Stimulated activated naive CD4-positive, alpha-beta T cell (primary cell): ENCODE measurements around the gene USP17L10.
"Not testable (repeated sequence)": the region's sequence is repeated elsewhere in the genome, so short reads cannot be mapped to it uniquely, and the experiment has no call there.

Experiments
- DNase-seq, 6 experiments: peaks; one replicate each; lab custom pipeline; 2025; lab: John Stamatoyannopoulos, UW

Gene USP17L10, protein sequence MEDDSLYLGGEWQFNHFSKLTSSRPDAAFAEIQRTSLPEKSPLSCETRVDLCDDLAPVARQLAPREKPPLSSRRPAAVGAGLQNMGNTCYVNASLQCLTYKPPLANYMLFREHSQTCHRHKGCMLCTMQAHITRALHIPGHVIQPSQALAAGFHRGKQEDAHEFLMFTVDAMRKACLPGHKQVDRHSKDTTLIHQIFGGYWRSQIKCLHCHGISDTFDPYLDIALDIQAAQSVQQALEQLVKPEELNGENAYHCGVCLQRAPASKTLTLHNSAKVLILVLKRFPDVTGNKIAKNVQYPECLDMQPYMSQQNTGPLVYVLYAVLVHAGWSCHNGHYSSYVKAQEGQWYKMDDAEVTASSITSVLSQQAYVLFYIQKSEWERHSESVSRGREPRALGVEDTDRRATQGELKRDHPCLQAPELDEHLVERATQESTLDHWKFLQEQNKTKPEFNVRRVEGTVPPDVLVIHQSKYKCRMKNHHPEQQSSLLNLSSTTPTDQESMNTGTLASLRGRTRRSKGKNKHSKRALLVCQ

DNA sequence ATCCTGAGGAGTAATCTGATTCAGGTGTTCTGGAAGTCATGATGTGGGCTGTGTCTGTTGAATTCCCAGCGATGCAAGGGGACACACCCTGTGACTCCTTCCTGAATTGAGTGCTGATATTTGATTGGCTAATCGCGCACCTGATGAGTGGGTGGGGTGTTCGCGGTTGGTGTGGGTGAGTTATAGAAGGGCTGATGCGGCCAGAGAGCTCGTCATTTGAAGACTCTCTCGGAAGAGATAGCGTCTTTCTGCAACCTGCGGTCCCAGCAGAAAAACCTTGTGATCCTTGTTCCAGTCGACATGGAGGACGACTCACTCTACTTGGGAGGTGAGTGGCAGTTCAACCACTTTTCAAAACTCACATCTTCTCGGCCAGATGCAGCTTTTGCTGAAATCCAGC, at the start of gene USP17L10:
TSS of gene USP17L10 (plus strand) at position 301 of the 400 bp plus-strand sequence. CDS start at position 301, 0 bp downstream.
- not testable (repeated sequence) for DNase-seq

DNA sequence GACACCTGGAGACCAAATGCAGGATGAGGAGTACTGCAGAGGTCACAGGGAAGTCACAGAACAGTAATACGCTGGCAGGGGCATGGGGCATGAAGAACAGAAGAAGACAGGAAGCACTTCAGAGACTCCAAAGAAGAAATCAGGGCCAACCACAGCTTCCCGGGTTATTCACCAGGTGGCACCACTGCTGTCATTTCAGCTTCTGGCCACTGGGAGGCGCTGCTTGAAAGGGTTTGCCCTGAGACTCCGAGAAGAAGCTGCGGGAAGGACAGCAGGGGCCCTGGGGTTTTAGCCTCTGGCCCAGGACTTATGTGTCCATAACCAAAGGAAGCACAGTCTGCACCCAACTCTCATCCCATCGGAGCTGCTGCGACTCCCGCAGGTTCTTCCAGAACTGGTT, 44.5 kb upstream of the USP17L10 start:
- peak in 2 of 6 experiments; percentile 38 to 42 for DNase-seq

DNA sequence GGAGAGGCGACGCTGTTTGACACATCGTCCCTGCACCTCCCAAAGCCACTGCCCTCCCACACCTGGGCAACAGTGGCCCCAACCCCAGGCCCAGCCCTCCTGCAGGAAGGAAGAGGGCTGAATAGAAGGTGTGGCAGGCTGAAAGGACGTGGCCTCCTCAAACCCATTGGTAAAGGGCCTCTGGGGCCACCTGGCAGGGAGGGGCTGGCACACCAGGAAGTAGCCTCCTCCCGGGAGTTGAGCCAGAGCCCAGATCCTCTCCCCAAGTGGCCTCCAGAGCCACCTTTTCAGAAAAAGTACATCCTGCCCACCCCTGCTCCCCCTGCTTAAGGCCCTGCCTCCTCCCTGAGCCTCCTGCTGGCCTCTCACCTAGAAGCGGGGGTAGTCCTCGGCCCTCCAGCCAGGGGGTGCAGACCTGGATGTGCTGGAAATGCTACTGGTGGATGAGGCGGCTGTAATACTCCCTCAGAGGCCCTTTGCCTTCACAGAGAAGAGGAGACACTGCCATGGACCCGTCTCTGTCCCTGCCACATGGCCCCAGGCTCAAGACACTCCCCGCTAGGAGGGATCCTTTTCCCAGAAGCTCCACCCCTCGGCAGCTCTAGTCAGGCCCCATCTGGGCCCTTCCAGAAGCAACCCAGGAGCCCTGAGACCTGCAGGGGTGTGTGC, 40.5 kb upstream of the USP17L10 start, which contains the start of gene FAM90A26:
TSS of gene FAM90A26 (plus strand) at position 619 of the 669 bp plus-strand sequence. CDS start 2,764 bp downstream, outside the sequence.
- DNase-seq = not testable (repeated sequence)

GRCh38 chr4:9214701-9215100, 4.2 kb downstream of the USP17L10 start:
- not testable (repeated sequence) for DNase-seq

DNA sequence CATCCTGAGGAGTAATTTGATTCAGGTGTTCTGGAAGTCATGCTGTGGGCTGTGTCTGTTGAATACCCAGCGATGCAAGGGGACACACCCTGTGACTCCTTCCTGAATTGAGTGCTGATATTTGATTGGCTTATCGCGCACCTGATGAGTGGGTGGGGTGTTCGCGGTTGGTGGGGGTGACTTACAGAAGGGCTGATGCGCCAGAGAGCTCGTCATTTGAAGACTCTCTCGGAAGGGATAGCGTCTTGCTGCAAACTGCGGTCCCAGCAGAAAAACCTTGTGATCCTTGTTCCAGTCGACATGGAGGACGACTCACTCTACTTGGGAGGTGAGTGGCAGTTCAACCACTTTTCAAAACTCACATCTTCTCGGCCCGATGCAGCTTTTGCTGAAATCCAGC, 4.6 kb downstream of the USP17L10 start, which contains the start of gene USP17L11:
TSS of gene USP17L11 (plus strand) at position 301 of the 400 bp plus-strand sequence. CDS start at position 301, 0 bp downstream.
- not testable (repeated sequence) for DNase-seq

DNA sequence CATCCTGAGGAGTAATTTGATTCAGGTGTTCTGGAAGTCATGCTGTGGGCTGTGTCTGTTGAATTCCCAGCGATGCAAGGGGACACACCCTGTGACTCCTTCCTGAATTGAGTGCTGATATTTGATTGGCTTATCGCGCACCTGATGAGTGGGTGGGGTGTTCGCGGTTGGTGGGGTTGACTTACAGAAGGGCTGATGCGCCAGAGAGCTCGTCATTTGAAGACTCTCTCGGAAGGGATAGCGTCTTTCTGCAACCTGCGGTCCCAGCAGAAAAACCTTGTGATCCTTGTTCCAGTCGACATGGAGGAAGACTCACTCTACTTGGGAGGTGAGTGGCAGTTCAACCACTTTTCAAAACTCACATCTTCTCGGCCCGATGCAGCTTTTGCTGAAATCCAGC, 9.4 kb downstream of the USP17L10 start, which contains the start of gene USP17L12:
TSS of gene USP17L12 (plus strand) at position 301 of the 400 bp plus-strand sequence. CDS start at position 301, 0 bp downstream.
- DNase-seq = not testable (repeated sequence)

DNA sequence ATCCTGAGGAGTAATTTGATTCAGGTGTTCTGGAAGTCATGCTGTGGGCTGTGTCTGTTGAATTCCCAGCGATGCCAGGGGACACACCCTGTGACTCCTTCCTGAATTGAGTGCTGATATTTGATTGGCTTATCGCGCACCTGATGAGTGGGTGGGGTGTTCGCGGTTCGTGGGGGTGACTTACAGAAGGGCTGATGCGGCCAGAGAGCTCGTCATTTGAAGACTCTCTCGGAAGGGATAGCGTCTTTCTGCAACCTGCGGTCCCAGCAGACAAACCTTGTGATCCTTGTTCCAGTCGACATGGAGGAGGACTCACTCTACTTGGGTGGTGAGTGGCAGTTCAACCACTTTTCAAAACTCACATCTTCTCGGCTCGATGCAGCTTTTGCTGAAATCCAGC, 14.1 kb downstream of the USP17L10 start, which contains the start of gene USP17L13:
TSS of gene USP17L13 (plus strand) at position 301 of the 400 bp plus-strand sequence. CDS start at position 301, 0 bp downstream.
- not testable (repeated sequence) for DNase-seq

- DNase-seq = not testable (repeated sequence)
Measured at GRCh38 chr4:9230249-9230648, 19.8 kb downstream of the USP17L10 start.

GRCh38 chr4:9234085-9234484, 23.6 kb downstream of the USP17L10 start, which contains the start of gene USP17L15:
USP17L15 (plus strand) TSS chr4:9234385; CDS start chr4:9234385, 0 bp downstream.
- not testable (repeated sequence) for DNase-seq

- not testable (repeated sequence) for DNase-seq
Measured at GRCh38 chr4:9238461-9238860, 28.0 kb downstream of the USP17L10 start.

DNA sequence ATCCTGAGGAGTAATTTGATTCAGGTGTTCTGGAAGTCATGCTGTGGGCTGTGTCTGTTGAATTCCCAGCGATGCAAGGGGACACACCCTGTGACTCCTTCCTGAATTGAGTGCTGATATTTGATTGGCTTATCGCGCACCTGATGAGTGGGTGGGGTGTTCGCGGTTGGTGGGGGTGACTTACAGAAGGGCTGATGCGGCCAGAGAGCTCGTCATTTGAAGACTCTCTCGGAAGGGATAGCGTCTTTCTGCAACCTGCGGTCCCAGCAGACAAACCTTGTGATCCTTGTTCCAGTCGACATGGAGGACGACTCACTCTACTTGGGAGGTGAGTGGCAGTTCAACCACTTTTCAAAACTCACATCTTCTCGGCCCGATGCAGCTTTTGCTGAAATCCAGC, 33.1 kb downstream of the USP17L10 start, which contains the start of gene USP17L17:
TSS of gene USP17L17 (plus strand) at position 301 of the 400 bp plus-strand sequence. CDS start at position 301, 0 bp downstream.
- not testable (repeated sequence) for DNase-seq

DNA sequence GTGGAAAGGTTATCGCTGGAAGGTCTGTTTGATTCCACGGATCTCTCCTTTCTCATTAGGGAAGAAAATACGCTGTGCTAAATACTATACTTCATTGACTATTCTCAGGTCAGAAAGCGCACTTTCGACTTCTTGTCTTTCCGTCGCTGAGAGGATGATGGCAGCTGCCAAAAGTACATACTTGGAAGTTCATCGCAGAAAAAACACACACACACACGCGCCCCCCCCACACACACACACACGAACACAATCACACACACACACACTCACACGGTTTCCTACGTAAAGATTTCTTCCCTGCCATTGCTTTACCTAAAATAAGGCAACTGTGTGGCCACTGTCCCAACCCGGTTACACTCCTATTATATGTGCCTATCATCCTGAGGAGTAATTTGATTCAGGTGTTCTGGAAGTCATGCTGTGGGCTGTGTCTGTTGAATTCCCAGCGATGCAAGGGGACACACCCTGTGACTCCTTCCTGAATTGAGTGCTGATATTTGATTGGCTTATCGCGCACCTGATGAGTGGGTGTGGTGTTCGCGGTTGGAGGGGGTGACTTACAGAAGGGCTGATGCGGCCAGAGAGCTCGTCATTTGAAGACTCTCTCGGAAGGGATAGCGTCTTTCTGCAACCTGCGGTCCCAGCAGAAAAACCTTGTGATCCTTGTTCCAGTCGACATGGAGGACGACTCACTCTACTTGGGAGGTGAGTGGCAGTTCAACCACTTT, 37.7 kb downstream of the USP17L10 start, which contains the start of gene USP17L18:
TSS of gene USP17L18 (plus strand) at position 678 of the 728 bp plus-strand sequence. CDS start at position 678, 0 bp downstream.
- not testable (repeated sequence) for DNase-seq

GRCh38 chr4:9253078-9253477, 42.6 kb downstream of the USP17L10 start, which contains the start of gene USP17L19:
USP17L19 (plus strand) TSS chr4:9253378; CDS start chr4:9253378, 0 bp downstream.
- DNase-seq = not testable (repeated sequence)

- DNase-seq = not testable (repeated sequence)
Measured at GRCh38 chr4:9257824-9258223, 47.4 kb downstream of the USP17L10 start, which contains the start of gene USP17L20. USP17L20 (plus strand) TSS chr4:9258124; CDS start chr4:9258124, 0 bp downstream.
